HEK293 (cell line): ENCODE measurements around the gene LYPLA2.

Source experiments
- BCL6B ChIP-seq: fragments of 450-650 bp; formaldehyde crosslinking; IDR thresholded peaks from 2 replicates; pipeline ENCODE4 v1.5.1; 2017; ENCODE audit warnings: missing biosample characterization, missing genetic modification characterization
- CTCF ChIP-seq: fragments of 450-650 bp; formaldehyde crosslinking; IDR thresholded peaks from 2 replicates; pipeline ENCODE4 v1.5.1; 2016; ENCODE audit warnings: missing biosample characterization, missing genetic modification characterization
- PRDM10 ChIP-seq: fragments of 450-650 bp; formaldehyde crosslinking; IDR thresholded peaks from 2 replicates; pipeline ENCODE4 v1.5.1; 2016; ENCODE audit warnings: missing biosample characterization, missing genetic modification characterization
- TF ChIP-seq, protein P1 (sequence below): fragments of 450-650 bp; formaldehyde crosslinking; IDR thresholded peaks from 2 replicates; pipeline ENCODE4 v1.5.1; 2016; ENCODE audit warnings: missing biosample characterization, missing genetic modification characterization, low read depth

DNA sequence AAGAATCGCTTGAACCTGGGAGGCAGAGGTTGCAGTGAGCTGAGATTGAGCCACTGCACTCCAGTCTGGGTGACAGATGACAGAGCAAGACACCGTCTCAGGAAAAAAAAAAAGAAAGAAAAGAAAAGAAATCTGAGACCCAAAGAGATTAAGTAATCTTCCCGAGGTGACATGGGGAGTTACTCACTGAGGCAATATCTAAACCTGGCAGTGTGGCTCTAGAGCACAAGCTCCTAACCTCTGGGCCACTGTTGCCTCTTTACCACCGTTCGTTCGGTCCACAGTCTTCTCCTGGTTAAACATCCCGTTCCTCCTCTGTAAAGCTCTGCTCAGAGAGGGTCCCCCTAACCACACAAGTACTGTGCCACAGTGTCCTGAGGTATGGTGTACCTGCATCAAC, 32.8 kb downstream of the LYPLA2 start:
- TF ChIP-seq PRDM10 (tag by site-specific recombination) (no peak), BCL6B (no peak), CTCF (tag by site-specific recombination) (no peak)
- TF ChIP-seq, protein P1, sequence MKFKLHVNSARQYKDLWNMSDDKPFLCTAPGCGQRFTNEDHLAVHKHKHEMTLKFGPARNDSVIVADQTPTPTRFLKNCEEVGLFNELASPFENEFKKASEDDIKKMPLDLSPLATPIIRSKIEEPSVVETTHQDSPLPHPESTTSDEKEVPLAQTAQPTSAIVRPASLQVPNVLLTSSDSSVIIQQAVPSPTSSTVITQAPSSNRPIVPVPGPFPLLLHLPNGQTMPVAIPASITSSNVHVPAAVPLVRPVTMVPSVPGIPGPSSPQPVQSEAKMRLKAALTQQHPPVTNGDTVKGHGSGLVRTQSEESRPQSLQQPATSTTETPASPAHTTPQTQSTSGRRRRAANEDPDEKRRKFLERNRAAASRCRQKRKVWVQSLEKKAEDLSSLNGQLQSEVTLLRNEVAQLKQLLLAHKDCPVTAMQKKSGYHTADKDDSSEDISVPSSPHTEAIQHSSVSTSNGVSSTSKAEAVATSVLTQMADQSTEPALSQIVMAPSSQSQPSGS (tag by site-specific recombination), result no peak
